GM19025 (cell line): Measurements from ENCODE around the gene ASCC2.
A peak's percentile ranks its signal among the peaks of the same experiment; 100 is the strongest.
"Not testable (repeated sequence)": the region's sequence is repeated elsewhere in the genome, so short reads cannot be mapped to it uniquely, and the experiment has no call there.

Experiments used
- ATAC-seq: cut with Tn5 transposase; IDR thresholded peaks from one replicate; pipeline ENCODE4 v1.9.1; 2021; ENCODE audit warnings: mild to moderate bottlenecking, low read depth, moderate library complexity; ENCODE audit not compliant: unreplicated experiment

ASCC2 gene

GRCh38 chr22:29856496-29856895 is 18.4 kb upstream of the ASCC2 start:
- ATAC-seq = no peak

DNA sequence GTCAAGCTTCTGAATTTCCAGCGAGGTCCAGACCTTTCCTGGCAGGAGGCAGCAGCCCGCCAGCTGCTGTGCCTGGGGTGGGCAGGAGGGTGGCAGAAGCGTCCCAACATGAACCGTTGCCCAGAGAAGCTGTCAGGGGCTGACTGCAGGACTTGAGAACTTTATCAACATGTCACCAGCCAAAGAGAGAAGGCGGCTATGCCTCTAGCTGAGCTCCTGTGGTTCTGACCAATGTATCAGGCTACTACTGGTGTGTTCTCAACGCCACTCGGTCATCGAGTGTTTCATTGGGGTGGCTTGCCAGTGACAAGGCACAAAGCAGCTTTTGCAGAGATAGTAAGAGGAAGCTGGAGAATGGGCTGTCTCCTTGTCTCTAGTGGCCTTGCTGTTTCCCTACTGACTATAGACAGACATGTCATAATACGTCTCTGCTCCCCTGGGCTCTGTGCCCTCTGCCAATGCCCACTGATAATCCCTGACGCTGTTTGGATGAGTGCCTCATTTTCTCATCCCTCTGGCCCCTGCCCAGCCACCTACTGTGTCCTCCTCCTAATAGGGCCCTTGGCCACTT is 17.6 kb upstream of the ASCC2 start:
- no peak for ATAC-seq

GRCh38 chr22:29854432-29854831 is 16.4 kb upstream of the ASCC2 start:
- no peak for ATAC-seq

GRCh38 chr22:29848111-29848510 is 10.0 kb upstream of the ASCC2 start:
- ATAC-seq = no peak

DNA sequence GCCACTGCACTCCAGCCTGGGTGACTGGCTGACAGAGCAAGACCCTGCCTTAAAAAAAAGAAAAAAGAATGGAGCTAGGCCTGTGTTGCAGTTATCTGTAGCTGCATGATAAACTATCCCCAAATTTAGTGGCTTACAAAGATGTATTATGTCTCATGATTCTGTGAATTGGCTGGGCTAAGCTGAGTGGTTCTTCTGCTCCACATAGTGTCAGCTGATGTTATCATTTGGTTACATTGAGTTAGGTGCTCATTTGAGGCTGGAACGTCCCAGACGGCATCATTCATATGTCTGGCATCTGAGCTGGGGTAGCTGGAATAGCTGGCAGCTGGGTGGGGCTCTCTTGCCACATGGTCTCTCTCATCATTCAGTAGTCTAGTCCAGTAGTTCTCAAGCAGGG is 8.2 kb upstream of the ASCC2 start:
- no peak for ATAC-seq

DNA sequence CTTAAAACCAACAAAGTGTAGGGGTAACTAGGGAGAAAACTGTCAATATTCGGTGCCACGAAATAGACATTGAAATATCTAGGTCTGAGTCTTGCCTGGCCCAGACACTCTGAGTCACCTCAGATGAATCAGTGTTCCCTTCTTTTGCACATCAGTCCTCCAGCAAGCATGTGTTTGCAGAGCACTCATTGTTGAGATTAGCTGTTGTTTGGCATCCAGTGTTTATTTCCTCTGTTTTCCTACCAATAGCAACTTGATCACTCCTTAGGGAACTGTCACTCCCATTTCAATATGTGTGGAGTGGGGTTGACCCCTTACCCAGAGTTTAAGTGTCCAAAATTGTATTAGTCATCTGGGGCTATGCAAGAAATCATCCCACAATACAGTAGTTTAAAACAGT is 4.7 kb upstream of the ASCC2 start:
- ATAC-seq = no peak

DNA sequence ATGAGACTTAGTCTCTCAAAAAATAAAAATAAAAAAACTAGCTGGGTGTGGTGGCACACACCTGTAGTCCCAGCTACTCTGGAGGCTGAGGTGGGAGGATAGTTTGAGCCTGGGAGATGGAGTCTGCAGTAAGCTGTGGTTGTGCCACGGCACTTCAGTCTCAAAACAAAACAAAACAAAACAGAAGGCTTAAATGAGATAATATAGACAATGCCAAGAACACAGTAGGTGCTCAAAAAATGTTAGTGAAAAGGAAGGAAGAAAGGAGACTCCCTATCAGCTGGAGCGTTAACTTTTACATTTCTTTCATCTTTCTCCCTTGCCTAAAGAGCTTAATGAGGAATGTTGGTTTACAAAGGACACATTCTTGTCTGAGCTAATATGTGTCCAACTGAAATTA is 4.1 kb upstream of the ASCC2 start:
- ATAC-seq = no peak

DNA sequence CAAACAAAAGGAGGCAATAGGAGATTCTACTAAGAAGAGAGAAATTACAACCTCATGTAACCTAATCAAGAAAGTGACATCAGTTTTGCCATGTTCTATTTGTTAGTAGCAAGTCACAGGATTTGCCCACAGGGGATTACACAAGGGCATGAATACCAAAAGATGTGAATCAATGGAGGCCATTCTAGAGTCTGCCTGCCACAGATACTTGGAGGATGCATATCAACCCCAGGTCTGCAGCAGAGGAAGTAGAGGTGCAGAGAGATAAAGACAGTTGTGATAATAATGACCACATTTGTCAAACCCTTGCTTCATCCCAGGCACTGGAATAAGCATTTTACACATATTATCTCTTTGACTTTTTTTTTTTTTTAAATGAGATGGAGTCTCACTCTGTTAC is 2.4 kb upstream of the ASCC2 start:
- ATAC-seq = no peak

DNA sequence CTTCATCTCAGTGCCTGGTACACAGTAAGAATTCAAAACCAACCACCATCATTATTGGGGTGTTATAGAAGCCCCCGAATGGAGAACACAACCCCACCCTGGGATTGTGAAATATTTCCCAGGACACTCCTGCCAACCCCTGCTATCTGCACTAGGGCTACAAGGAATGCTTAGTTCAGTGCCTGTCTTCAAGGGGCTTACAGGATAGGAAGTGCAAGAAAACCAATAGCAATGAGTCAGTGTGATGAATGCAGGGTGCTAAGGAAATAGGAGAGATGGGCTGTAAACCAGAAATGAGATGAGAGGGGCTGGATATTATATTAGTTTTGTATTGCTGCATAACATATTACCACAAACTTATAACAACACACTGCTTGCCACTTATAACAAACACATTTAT is 965 bp upstream of the ASCC2 start:
- ATAC-seq = no peak

DNA sequence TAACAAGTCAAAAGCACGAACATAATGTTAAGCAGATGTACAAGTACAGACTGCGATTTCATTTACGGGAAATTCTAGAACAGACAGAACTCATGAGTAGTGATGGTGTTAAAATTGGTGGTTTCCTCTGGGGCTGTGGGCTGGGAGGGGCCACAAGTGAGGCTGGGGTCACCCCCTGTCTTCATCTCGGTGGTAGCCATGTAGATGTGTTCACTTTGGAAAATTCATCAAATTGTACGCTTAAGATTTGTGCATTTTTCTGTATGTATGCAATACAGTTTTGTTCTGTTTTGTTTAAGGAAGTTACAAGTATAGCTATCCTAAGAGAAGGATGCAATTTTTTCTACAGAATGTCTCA is 504 bp upstream of the ASCC2 start:
- ATAC-seq = no peak

- ATAC-seq = not testable (repeated sequence)
Observed at GRCh38 chr22:29836791-29837370, 1.2 kb downstream of the ASCC2 start.

- no peak for ATAC-seq
Observed at GRCh38 chr22:29834046-29834445, 4.0 kb downstream of the ASCC2 start.

- ATAC-seq = no peak
Observed at GRCh38 chr22:29833392-29833965, 4.6 kb downstream of the ASCC2 start.

- no peak for ATAC-seq
Observed at GRCh38 chr22:29831958-29832357, 6.1 kb downstream of the ASCC2 start.

DNA sequence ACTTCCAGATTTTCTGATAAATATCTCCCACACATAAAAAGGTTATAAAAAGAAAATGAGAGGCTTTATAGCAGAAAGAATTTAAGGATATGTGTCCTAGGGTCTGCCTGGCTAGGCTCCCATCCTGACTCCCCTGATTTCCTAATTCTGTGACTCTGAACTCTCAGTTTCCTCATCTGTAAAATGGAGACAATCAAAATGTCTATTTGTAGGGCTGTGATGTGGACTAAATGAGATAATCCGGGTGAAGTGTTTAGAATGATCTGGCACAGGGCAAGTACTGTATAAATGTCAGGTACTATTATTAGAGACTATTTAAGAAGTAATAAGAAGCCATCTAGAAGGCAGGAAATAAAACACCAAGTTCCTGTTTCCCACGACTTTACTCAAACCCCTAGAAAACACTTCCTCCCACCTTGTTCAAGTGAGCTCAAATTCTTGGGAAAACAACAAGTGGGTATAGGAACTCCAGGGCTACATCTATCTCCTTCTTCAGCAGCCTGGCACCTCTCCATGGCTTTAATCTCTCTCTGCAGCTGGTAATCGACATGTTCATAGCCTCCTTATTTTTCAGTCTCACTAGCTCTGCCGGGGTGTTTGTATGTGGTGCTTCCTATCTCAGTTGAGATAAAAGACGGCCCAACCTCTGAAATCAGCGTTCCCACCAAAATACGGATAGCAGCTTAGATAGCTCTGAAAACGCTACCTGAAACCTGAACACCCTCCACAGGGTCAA is 6.7 kb downstream of the ASCC2 start:
- no peak for ATAC-seq

GRCh38 chr22:29830585-29830984 is 7.5 kb downstream of the ASCC2 start:
- no peak for ATAC-seq

DNA sequence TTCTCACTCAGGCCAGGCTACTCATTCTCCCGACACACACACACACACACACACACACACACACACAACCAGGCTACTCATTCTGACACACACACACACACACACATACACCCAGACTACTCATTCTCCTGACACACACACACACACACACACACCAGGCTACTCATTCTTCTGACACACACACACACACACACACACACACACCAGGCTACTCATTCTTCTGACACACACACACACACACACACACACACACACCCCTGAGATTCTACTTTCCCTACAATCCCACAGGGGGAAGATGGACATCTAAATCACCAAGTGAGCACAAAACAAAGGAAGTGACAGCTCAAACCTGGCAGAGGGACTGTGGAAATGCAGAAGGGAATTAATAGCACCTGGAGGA is 10.3 kb downstream of the ASCC2 start:
- ATAC-seq = not testable (repeated sequence)

GRCh38 chr22:29827091-29827490 is 11.0 kb downstream of the ASCC2 start:
- ATAC-seq = no peak

DNA sequence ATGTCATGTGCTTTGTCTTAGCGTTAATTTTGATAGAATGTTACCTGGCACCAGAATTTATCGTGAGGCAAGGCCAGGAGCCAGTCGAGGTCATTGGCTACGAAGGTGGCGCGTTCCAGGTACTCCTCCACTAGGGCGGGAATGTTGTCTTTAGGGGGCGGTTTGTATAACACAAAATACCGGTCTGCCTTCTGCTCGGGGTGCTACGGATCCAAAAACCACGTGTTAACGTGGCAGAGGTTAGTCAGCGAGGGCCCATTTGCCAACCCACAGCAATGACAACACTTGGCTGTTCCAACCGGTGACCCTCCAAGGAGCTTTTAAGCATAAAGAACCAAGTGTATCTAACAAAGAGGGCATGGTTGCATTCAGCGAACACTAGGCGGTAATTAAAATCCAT is 12.5 kb downstream of the ASCC2 start:
- ATAC-seq = no peak

GRCh38 chr22:29824677-29825076 is 13.4 kb downstream of the ASCC2 start:
- no peak for ATAC-seq

DNA sequence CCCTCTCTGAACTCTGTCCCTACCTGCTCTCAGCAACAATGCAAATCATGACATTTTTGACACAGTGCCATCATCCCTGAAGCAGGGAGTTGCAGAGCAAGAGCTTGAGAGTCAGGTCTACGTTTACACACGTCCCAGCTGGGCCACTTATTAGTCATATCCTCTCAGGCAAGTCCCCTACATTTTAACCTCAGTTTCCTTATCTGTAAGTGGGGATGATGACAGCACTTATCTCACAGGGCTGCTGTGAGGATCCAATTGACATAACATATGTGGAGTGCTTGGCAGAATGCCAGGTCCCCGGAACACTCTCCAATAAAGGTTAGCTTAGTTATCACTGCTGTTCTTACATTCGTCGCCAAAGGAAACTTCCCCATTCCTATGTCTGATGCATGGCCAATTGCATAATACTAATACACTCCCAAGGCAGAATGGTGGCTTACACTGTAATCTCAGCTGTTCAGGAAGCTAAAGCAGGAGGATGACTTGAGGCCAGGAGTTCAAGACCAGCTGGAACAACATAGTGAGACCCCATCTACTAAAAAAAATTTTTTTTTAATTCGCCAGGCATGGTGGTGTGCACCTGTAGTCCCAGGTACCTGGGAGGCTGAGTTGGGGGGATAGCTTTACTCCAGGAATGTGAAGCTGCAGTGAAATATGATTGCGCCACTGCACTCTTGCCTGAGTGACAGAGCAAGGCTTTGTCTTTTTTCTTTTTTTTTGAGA is 16.6 kb downstream of the ASCC2 start:
- ATAC-seq = peak; percentile 81
